ENCODE results near the gene KIF1A. TPM values are rescaled to one million over a fixed set of nuclear protein-coding genes. Genes with fewer than 3 reads are reported as not detected.

The KIF1A gene
- total RNA-seq, 1 donor from 2014 or later, result 48.9 TPM

GRCh38 chr2:240720686-240721595 is 99.1 kb downstream of the KIF1A start:
- DNase-seq (ENCODE audit: low spot score in 2 of 2, unreplicated experiment in 2 of 2), result no peak
- Mint-ChIP-seq H3K27me3 (ENCODE audit: low read depth) (no peaks in the 10 kb centered on the region), H3K9me3 (no peaks in the 10 kb centered on the region), H3K4me3 (no peak overlapping the region), H3K27ac (no peak overlapping the region), H3K4me1 (no peaks in the 10 kb centered on the region), H3K36me3 (no peaks in the 10 kb centered on the region)
- no peak for TF ChIP-seq CTCF (IDR thresholded peaks at IDR 0.05; ENCODE audit: unreplicated experiment)

GRCh38 chr2:240719676-240720545 is 100.1 kb downstream of the KIF1A start:
- no peak for TF ChIP-seq CTCF (IDR thresholded peaks at IDR 0.05; ENCODE audit: unreplicated experiment)
- DNase-seq (ENCODE audit: low spot score in 2 of 2, unreplicated experiment in 2 of 2), result no peak
- H3K4me1 Mint-ChIP-seq, result no peaks in the 10 kb centered on the region
- no peak overlapping the region for H3K4me3 Mint-ChIP-seq
- no peaks in the 10 kb centered on the region for H3K36me3 Mint-ChIP-seq
- no peaks in the 10 kb centered on the region for H3K9me3 Mint-ChIP-seq
- H3K27me3 Mint-ChIP-seq (ENCODE audit: low read depth), result no peaks in the 10 kb centered on the region
- H3K27ac Mint-ChIP-seq, result no peak overlapping the region

- no peak for DNase-seq (ENCODE audit: low spot score in 2 of 2, unreplicated experiment in 2 of 2)
- Mint-ChIP-seq H3K36me3 (no peaks in the 10 kb centered on the region), H3K4me3 (no peak overlapping the region), H3K9me3 (no peaks in the 10 kb centered on the region), H3K27ac (no peak overlapping the region), H3K4me1 (no peaks in the 10 kb centered on the region), H3K27me3 (ENCODE audit: low read depth) (no peaks in the 10 kb centered on the region)
- no peak for TF ChIP-seq CTCF (IDR thresholded peaks at IDR 0.05; ENCODE audit: unreplicated experiment)
Measured at GRCh38 chr2:240718896-240719490, 101.0 kb downstream of the KIF1A start.

- H3K4me3 Mint-ChIP-seq, result no peak overlapping the region
Measured at GRCh38 chr2:240717681-240718581, 102.1 kb downstream of the KIF1A start.

More at GRCh38 chr2:240717681-240718581, 102.1 kb downstream of the KIF1A start:
- Mint-ChIP-seq H3K27ac (no peak overlapping the region), H3K9me3 (no peaks in the 10 kb centered on the region), H3K36me3 (no peaks in the 10 kb centered on the region), H3K4me1 (no peaks in the 10 kb centered on the region), H3K27me3 (ENCODE audit: low read depth) (no peaks in the 10 kb centered on the region)
- TF ChIP-seq CTCF (IDR thresholded peaks at IDR 0.05; ENCODE audit: unreplicated experiment), result no peak
- DNase-seq (ENCODE audit: low spot score in 2 of 2, unreplicated experiment in 2 of 2), result no peak

All from mesothelial cell of epicardium (in vitro differentiated cells).